Measurements from ENCODE around the gene GNAL.

Gene GNAL

DNA sequence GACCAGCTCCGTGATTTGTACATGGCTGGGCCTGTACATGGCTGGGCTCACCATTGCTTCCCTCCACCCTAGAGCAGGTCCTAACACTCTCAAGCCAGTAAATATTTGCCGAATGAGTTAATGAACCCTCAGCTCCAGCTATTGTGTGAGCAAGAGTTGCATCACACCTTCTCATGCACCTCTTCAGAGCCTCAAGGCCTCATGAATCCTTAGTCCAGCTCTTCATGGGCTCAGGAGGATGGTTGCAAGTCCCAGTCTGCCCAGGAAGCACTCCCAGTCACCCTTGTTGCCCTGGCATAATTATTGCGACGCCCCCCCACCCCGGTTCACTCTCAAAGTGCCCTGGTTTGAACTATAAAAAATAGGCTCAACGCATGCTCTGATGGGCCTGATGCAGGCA is 30.1 kb upstream of the GNAL start:
- Histone ChIP-seq H3K9ac (ENCODE audit: low read length) (no peak overlapping the region), H3K27me3 (ENCODE audit: control insufficient read depth, insufficient read depth, low read length) (peaks cover 13% of the 10 kb centered on the region)

DNA sequence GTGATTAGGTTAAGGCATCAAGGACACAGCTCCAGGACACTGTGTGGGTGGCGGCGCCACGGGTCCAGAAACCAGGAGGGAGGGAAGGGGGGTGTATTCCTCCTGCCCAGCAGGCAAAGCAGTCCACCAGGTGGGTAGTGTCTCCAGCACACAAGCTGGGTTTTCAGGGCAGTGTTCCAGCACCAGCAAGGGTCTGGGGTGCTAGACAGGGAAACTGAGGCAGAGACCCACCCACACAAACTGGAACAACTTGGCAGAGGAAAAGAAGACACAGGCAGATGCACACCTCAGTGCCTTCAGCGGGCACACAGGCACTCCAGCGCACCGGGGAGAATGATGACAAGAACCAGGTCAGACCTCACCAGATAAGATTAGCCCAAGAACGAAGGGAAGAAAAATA is 28.4 kb upstream of the GNAL start:
- H3K27ac ChIP-seq (ENCODE audit: low read depth, low read length), result no peak overlapping the region
- no peaks in the 10 kb centered on the region for H3K9me3 ChIP-seq (ENCODE audit: control insufficient read depth, insufficient read depth, low read depth, low read length)
- H3K4me1 ChIP-seq (ENCODE audit: control insufficient read depth, insufficient read depth, low read length), result peaks cover 3% of the 10 kb centered on the region; the same call in 1 of the 2 replicates
- H3K4me3 ChIP-seq (ENCODE audit: low read depth, low read length), result no peak overlapping the region
- no peaks in the 10 kb centered on the region for H3K36me3 ChIP-seq (ENCODE audit: control insufficient read depth, insufficient read depth, low read length)
- no peak overlapping the region for H3K9ac ChIP-seq (ENCODE audit: low read length)
- H3K27me3 ChIP-seq (ENCODE audit: control insufficient read depth, insufficient read depth, low read length), result no peaks in the 10 kb centered on the region

More for the DNA sequence above, 30.1 kb upstream of the GNAL start:
- H3K4me1 ChIP-seq (ENCODE audit: control insufficient read depth, insufficient read depth, low read length), result peaks cover 4% of the 10 kb centered on the region; the same call in 1 of the 2 replicates
- H3K27ac ChIP-seq (ENCODE audit: low read depth, low read length), result no peak overlapping the region
- H3K36me3 ChIP-seq (ENCODE audit: control insufficient read depth, insufficient read depth, low read length), result no peaks in the 10 kb centered on the region
- H3K4me3 ChIP-seq (ENCODE audit: low read depth, low read length), result no peak overlapping the region
- no peaks in the 10 kb centered on the region for H3K9me3 ChIP-seq (ENCODE audit: control insufficient read depth, insufficient read depth, low read depth, low read length)

DNA sequence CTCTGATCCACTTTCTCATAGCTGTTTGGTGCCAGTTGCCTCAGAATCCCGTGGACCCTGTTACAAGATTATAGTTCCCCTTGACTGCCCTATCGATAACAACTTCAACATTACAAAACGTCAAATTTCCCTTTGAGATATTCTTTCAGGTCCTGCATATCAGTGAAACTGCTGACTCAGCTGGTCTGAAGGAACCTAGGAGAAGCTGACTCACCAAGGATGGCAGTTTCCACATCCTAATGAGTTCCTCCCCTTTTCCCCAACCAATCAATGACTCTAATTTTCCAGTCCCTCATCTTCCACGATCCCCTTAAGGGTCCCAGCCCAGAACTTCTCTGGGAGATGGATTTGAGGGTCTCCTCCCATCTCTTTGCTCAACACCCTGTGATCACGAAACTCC is 27.6 kb upstream of the GNAL start:
- no peak overlapping the region for H3K4me3 ChIP-seq (ENCODE audit: low read depth, low read length)
- H3K36me3 ChIP-seq (ENCODE audit: control insufficient read depth, insufficient read depth, low read length), result no peaks in the 10 kb centered on the region
- no peaks in the 10 kb centered on the region for H3K9me3 ChIP-seq (ENCODE audit: control insufficient read depth, insufficient read depth, low read depth, low read length)
- H3K4me1 ChIP-seq (ENCODE audit: control insufficient read depth, insufficient read depth, low read length), result peaks cover 4% of the 10 kb centered on the region; the same call in 1 of the 2 replicates
- no peak overlapping the region for H3K27ac ChIP-seq (ENCODE audit: low read depth, low read length)
- no peak overlapping the region for H3K9ac ChIP-seq (ENCODE audit: low read length)
- H3K27me3 ChIP-seq (ENCODE audit: control insufficient read depth, insufficient read depth, low read length), result no peaks in the 10 kb centered on the region

DNA sequence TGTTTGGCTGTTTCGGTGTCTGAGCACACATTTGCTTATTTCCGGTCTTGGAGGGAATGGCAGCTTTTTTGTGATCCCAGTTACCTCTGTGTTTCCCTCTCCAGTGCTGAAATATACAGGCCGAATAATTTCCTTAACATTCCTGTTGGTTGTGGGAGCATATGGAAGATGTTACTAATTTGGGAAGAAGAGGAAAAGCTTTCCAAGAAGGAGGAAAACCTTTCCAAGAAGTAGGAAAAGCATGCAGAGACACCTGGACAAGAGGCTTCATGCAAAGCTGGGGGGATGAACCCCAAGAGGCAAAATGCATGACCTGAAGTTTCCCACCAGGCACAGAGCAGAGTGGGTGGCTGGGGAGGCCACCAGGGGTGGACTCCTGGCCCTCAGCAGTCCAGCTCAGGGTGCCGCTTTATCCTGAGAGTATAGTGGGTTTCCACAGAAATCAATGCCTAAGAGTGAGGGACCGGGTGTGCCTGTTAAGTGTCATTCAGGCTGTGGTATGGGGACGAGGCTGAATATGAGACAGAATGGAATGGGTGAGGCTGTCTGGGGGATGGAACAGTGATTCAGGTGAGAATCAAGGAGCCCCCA is 25.5 kb upstream of the GNAL start:
- no peak overlapping the region for H3K27ac ChIP-seq (ENCODE audit: low read depth, low read length)
- H3K9ac ChIP-seq (ENCODE audit: low read length), result no peak overlapping the region
- no peak overlapping the region for H3K4me3 ChIP-seq (ENCODE audit: low read depth, low read length)
- H3K4me1 ChIP-seq (ENCODE audit: control insufficient read depth, insufficient read depth, low read length), result peaks cover 15% of the 10 kb centered on the region; the same call in 1 of the 2 replicates
- no peaks in the 10 kb centered on the region for H3K27me3 ChIP-seq (ENCODE audit: control insufficient read depth, insufficient read depth, low read length)
- no peaks in the 10 kb centered on the region for H3K36me3 ChIP-seq (ENCODE audit: control insufficient read depth, insufficient read depth, low read length)
- no peaks in the 10 kb centered on the region for H3K9me3 ChIP-seq (ENCODE audit: control insufficient read depth, insufficient read depth, low read depth, low read length)

DNA sequence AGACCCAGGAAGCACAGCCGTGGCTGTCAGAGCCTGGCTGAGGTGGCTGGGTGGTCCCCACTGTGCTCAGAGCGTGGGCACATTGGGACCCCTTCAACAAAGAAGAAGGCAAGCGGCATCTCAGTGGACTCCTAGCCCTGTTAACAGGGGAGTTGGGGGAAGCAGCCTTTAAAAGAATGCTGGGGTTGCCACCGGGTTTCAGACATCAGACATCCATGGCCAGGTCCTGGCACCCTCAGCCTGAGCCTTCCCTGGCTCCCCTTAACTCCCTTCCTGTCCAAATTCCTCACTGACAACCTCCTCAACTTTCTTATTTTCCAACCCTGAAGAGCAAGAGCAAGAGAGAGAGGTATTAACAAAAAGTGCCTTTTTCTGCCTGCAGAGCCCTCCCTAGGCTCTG is 24.8 kb upstream of the GNAL start:
- Histone ChIP-seq H3K27ac (ENCODE audit: low read depth, low read length) (no peak overlapping the region), H3K4me1 (ENCODE audit: control insufficient read depth, insufficient read depth, low read length) (peaks cover 22% of the 10 kb centered on the region), H3K27me3 (ENCODE audit: control insufficient read depth, insufficient read depth, low read length) (no peaks in the 10 kb centered on the region), H3K9ac (ENCODE audit: low read length) (no peak overlapping the region), H3K9me3 (ENCODE audit: control insufficient read depth, insufficient read depth, low read depth, low read length) (no peaks in the 10 kb centered on the region), H3K36me3 (ENCODE audit: control insufficient read depth, insufficient read depth, low read length) (no peaks in the 10 kb centered on the region), H3K4me3 (ENCODE audit: low read depth, low read length) (no peak overlapping the region)

DNA sequence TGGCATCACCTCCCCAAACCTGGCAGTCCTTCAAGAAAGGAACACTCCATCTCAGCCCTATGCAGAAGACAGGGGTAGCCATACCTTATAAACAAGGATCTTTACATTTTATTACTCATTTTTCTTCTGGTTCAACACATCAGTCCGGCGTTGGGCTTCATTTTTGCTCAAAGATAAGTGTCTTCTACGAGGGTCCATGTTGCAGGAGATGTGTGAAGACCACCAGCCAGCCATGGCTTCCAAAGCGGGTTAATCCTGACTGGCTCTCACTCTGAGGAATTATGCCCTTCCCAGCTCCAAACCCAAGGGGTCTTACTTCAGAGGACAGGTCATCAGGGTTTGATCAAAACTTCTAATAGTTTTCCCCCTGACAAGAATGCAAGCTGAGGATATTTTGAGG is 23.9 kb upstream of the GNAL start:
- Histone ChIP-seq H3K27me3 (ENCODE audit: control insufficient read depth, insufficient read depth, low read length) (no peaks in the 10 kb centered on the region), H3K4me3 (ENCODE audit: low read depth, low read length) (no peak overlapping the region), H3K36me3 (ENCODE audit: control insufficient read depth, insufficient read depth, low read length) (no peaks in the 10 kb centered on the region), H3K4me1 (ENCODE audit: control insufficient read depth, insufficient read depth, low read length) (peaks cover 30% of the 10 kb centered on the region), H3K9me3 (ENCODE audit: control insufficient read depth, insufficient read depth, low read depth, low read length) (no peaks in the 10 kb centered on the region), H3K27ac (ENCODE audit: low read depth, low read length) (no peak overlapping the region), H3K9ac (ENCODE audit: low read length) (no peak overlapping the region)

DNA sequence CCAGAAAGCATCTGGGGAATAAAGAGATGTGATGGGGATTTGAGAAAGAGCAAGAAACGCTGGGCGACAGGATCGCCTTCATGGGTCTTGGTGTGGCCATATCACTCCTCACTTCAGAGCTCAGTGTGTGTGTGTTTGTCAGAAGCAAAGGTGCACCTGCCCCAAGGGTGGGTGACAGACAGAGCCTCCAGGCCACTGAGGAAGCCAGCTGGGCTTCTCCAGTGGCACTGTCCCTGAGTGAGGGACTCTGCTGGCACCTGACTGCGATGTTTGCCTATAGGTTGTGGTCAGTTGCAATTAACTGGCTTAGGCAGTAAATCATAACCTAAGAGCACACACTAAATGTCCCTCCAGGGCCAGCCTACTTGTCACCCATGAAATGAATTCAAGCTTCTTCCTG is 23.5 kb upstream of the GNAL start:
- Histone ChIP-seq H3K27ac (ENCODE audit: low read depth, low read length) (no peak overlapping the region), H3K27me3 (ENCODE audit: control insufficient read depth, insufficient read depth, low read length) (no peaks in the 10 kb centered on the region), H3K9ac (ENCODE audit: low read length) (no peak overlapping the region), H3K4me1 (ENCODE audit: control insufficient read depth, insufficient read depth, low read length) (peaks cover 31% of the 10 kb centered on the region), H3K4me3 (ENCODE audit: low read depth, low read length) (no peak overlapping the region), H3K36me3 (ENCODE audit: control insufficient read depth, insufficient read depth, low read length) (no peaks in the 10 kb centered on the region), H3K9me3 (ENCODE audit: control insufficient read depth, insufficient read depth, low read depth, low read length) (no peaks in the 10 kb centered on the region)

DNA sequence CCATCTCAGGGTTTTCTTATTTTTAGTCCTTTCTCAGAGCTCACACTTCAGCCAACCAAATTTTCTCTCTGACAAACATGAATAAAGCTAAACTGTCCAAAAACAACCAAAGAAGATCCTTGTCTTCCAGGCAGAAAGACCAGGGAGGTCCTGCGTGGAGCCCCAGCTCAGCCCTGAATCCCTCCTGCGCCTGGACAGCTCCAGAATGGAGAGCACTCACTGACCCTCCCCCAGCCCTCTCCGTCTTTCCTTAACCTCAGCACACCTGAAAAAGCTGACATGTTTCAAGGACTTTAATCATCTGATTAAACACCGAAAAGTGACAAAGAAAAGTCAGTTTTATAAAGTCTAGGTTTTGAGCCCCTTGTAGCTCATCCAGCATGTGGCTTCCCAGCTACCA is 22.9 kb upstream of the GNAL start:
- Histone ChIP-seq H3K27me3 (ENCODE audit: control insufficient read depth, insufficient read depth, low read length) (no peaks in the 10 kb centered on the region), H3K27ac (ENCODE audit: low read depth, low read length) (no peak overlapping the region), H3K4me3 (ENCODE audit: low read depth, low read length) (no peak overlapping the region), H3K9me3 (ENCODE audit: control insufficient read depth, insufficient read depth, low read depth, low read length) (no peaks in the 10 kb centered on the region), H3K4me1 (ENCODE audit: control insufficient read depth, insufficient read depth, low read length) (peaks cover 31% of the 10 kb centered on the region), H3K36me3 (ENCODE audit: control insufficient read depth, insufficient read depth, low read length) (no peaks in the 10 kb centered on the region), H3K9ac (ENCODE audit: low read length) (no peak overlapping the region)

DNA sequence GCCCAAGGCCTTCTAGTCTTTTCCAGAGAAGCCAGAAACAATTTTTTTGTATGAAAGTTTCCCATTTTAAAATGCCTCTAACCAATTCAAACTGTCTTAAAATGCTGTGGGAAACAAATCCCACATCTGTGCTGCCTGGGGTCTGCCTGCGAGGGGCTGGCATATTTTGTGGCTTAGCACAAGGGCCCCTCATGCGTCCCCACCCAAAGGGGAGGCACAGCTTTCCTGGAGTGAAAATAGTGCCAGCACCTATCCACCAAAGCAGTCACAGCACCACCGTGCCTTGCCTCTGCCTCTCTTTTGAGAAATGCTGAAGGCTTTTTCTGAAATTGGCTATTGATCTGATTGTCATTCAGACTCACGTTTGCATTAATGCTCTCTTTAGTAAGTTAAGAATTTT is 22.2 kb upstream of the GNAL start:
- Histone ChIP-seq H3K9ac (ENCODE audit: low read length) (no peak overlapping the region), H3K36me3 (ENCODE audit: control insufficient read depth, insufficient read depth, low read length) (no peaks in the 10 kb centered on the region), H3K4me3 (ENCODE audit: low read depth, low read length) (no peak overlapping the region), H3K27me3 (ENCODE audit: control insufficient read depth, insufficient read depth, low read length) (no peaks in the 10 kb centered on the region), H3K27ac (ENCODE audit: low read depth, low read length) (no peak overlapping the region), H3K4me1 (ENCODE audit: control insufficient read depth, insufficient read depth, low read length) (peaks cover 31% of the 10 kb centered on the region), H3K9me3 (ENCODE audit: control insufficient read depth, insufficient read depth, low read depth, low read length) (no peaks in the 10 kb centered on the region)

DNA sequence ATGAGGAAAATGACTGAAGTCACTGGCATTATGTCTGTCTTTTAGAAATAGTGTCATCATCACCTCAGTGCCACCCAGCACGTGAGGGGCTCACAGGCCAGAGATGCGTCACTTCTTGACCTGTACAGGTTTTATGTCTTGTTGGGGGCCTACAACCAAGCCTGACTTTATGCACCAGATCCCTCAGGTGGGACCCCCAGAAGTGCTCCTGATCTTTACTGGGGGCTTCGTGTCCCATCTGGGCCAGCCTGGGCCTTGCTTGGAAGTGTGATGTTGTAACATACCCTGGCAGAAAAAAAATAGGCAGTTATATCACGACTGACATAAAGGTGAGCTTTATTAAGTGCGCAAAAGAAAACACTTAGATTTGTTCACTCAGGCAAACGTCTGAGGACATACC is 21.5 kb upstream of the GNAL start:
- H3K4me3 ChIP-seq (ENCODE audit: low read depth, low read length), result no peak overlapping the region
- no peaks in the 10 kb centered on the region for H3K9me3 ChIP-seq (ENCODE audit: control insufficient read depth, insufficient read depth, low read depth, low read length)
- H3K9ac ChIP-seq (ENCODE audit: low read length), result no peak overlapping the region
- H3K27me3 ChIP-seq (ENCODE audit: control insufficient read depth, insufficient read depth, low read length), result no peaks in the 10 kb centered on the region
- no peak overlapping the region for H3K27ac ChIP-seq (ENCODE audit: low read depth, low read length)
- peaks cover 31% of the 10 kb centered on the region for H3K4me1 ChIP-seq (ENCODE audit: control insufficient read depth, insufficient read depth, low read length)
- H3K36me3 ChIP-seq (ENCODE audit: control insufficient read depth, insufficient read depth, low read length), result no peaks in the 10 kb centered on the region

DNA sequence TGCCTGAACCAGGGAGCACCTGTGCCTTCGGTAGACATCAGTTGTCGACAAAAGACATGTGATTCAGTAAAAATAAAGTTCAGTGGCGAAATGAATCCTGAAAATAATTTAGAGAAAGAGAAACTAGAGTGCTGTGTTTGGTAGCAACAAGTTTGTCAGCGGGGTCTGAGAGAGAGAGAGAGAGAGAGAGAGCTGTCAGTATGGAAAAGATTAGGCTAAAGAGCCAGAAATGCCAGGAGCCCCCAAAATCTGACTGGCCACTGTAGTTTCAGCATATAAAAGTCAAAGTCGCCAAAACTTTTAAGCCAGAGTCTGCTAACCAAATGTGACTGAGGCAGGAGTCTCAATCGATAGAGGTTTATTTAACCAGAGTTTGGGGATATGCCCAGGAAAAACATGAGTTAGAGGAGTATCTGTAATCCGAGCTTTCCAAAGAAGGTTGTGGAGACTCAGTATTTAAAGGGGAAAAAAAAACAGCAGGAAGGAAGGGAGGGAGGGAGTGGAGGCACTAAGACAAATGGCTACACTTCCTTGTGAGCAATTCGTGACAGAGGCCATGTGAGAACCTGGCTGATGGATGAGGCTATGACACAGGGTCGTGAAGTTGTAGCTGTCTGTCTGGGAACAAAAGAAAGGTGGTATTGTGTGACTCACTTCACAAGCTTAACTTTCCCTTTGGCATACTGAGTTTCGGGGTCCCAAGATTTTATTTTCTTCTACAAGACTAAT is 20.5 kb upstream of the GNAL start:
- no peak overlapping the region for H3K27ac ChIP-seq (ENCODE audit: low read depth, low read length)
- no peaks in the 10 kb centered on the region for H3K27me3 ChIP-seq (ENCODE audit: control insufficient read depth, insufficient read depth, low read length)
- no peaks in the 10 kb centered on the region for H3K36me3 ChIP-seq (ENCODE audit: control insufficient read depth, insufficient read depth, low read length)
- H3K9me3 ChIP-seq (ENCODE audit: control insufficient read depth, insufficient read depth, low read depth, low read length), result no peaks in the 10 kb centered on the region
- H3K9ac ChIP-seq (ENCODE audit: low read length), result no peak overlapping the region
- no peak overlapping the region for H3K4me3 ChIP-seq (ENCODE audit: low read depth, low read length)
- peaks cover 31% of the 10 kb centered on the region for H3K4me1 ChIP-seq (ENCODE audit: control insufficient read depth, insufficient read depth, low read length)
